Peyer's patch (tissue), 4 donors: ENCODE data around the gene SRPRA. TPM values are rescaled to one million over a fixed set of nuclear protein-coding genes. Genes with fewer than 3 reads are reported as not detected.

ENCODE experiments used
- DNase-seq, 3 donors: peaks; one replicate each; pipeline ENCODE4 v3.0.0-alpha.2; 2017 to 2019
- H3K27ac ChIP-seq, 4 donors: fragments of 200-600 bp; sonication (generic); one replicate each; pipeline ENCODE4 v1.5.1; 2016 to 2019
- H3K27me3 ChIP-seq, 2 donors: fragments of 200-600 bp; sonication (generic); one replicate each; pipeline ENCODE4 v1.5.1; 2019
- H3K36me3 ChIP-seq, 3 donors: fragments of 200-600 bp; sonication (generic); one replicate each; pipeline ENCODE4 v1.5.1; 2016 to 2019
- H3K4me1 ChIP-seq, 4 donors: fragments of 200-600 bp; sonication (generic); one replicate each; pipeline ENCODE4 v1.5.1; 2016 to 2019
- H3K4me3 ChIP-seq, 4 donors: fragments of 200-600 bp; sonication (generic); 1 replicate in 3 of 4; 2 replicates in 1 of 4; pipeline ENCODE4 v1.5.1; 2016 to 2019; ENCODE audit warnings: mild to moderate bottlenecking in 1 of 4
- H3K9me3 ChIP-seq, 4 donors: fragments of 200-600 bp; sonication (generic); one replicate each; pipeline ENCODE4 v1.5.1; 2016 to 2019; ENCODE audit warnings: mild to moderate bottlenecking in 1 of 4
- CTCF ChIP-seq, 6 experiments: fragments of 450-650 bp in 4 of 6; fragments of 200-600 bp in 2 of 6; sonication (generic) in 1 of 6; IDR thresholded peaks; one replicate each; pipeline ENCODE4 v1.5.1; 2017 to 2019; ENCODE audit warnings: antibody characterized with exemption in 6 of 6, mild to moderate bottlenecking in 3 of 6, moderate library complexity in 1 of 6
- POLR2A ChIP-seq, 2 donors: fragments of 450-650 bp; IDR thresholded peaks; one replicate each; pipeline ENCODE4 v1.5.1; 2017; ENCODE audit warnings: antibody characterized with exemption in 2 of 2, mild to moderate bottlenecking in 2 of 2, moderate library complexity in 2 of 2
- total RNA-seq, 4 donors: library from RNA; depleted of rRNA; stranded (reverse); fragments of >200 nt; gene quantifications; one replicate each; pipeline ENCODE4 v1.1.0, GENCODE V29; 2016

SRPRA gene
- total RNA-seq, 4 donors from 2014 or later, result 82.9 to 109 (median 97.9) TPM

GRCh38 chr11:126277780-126278179 is 9.1 kb upstream of the SRPRA start:
- Histone ChIP-seq H3K4me3 (no peak overlapping the region), H3K4me1 (peaks cover 0 to 6% (median 2%) of the 10 kb centered on the region in 4 donors), H3K36me3 (peaks cover 0 to 30% (median 0%) of the 10 kb centered on the region in 3 donors), H3K9me3 (no peaks in the 10 kb centered on the region), H3K27ac (no peak overlapping the region), H3K27me3 (no peaks in the 10 kb centered on the region)
- no peak for TF ChIP-seq POLR2A (IDR thresholded peaks at IDR 0.05)
- TF ChIP-seq CTCF (IDR thresholded peaks at IDR 0.05), result no peak
- no peak for DNase-seq

GRCh38 chr11:126277322-126277721 is 8.6 kb upstream of the SRPRA start:
- no peak for DNase-seq
- no peaks in the 10 kb centered on the region for H3K27me3 ChIP-seq
- TF ChIP-seq CTCF (IDR thresholded peaks at IDR 0.05) (no peak), POLR2A (IDR thresholded peaks at IDR 0.05) (no peak)
- no peaks in the 10 kb centered on the region for H3K9me3 ChIP-seq
- no peak overlapping the region for H3K27ac ChIP-seq
- peaks cover 0 to 30% (median 0%) of the 10 kb centered on the region in 3 donors for H3K36me3 ChIP-seq
- H3K4me1 ChIP-seq, result peaks cover 0 to 6% (median 2%) of the 10 kb centered on the region in 4 donors
- no peak overlapping the region for H3K4me3 ChIP-seq

GRCh38 chr11:126268361-126268707 is 361 bp downstream of the SRPRA start:
- Histone ChIP-seq H3K4me1 (peaks cover 0 to 18% (median 2%) of the 10 kb centered on the region in 4 donors), H3K4me3 (peak overlapping the region; percentile 65 to 88 (median 80)), H3K36me3 (peaks cover 0 to 43% (median 0%) of the 10 kb centered on the region in 3 donors), H3K27ac (peak overlapping the region; percentile 82 to 93 (median 88)), H3K9me3 (no peaks in the 10 kb centered on the region), H3K27me3 (no peaks in the 10 kb centered on the region)
- no peak for TF ChIP-seq POLR2A (IDR thresholded peaks at IDR 0.05)
- TF ChIP-seq CTCF (IDR thresholded peaks at IDR 0.05), result no peak
- DNase-seq, result no peak

- Histone ChIP-seq H3K4me3 (peak overlapping the region; percentile 65 to 88 (median 80)), H3K27ac (peak overlapping the region; percentile 82 to 93 (median 88)), H3K36me3 (peaks cover 0 to 45% (median 2%) of the 10 kb centered on the region in 3 donors), H3K9me3 (no peaks in the 10 kb centered on the region), H3K27me3 (no peaks in the 10 kb centered on the region), H3K4me1 (peaks cover 0 to 18% (median 2%) of the 10 kb centered on the region in 4 donors)
- no peak for DNase-seq
- no peak for TF ChIP-seq POLR2A (IDR thresholded peaks at IDR 0.05)
- no peak for TF ChIP-seq CTCF (IDR thresholded peaks at IDR 0.05)
Observed at GRCh38 chr11:126267650-126268049, 1.0 kb downstream of the SRPRA start.

GRCh38 chr11:126265811-126266210 is 2.9 kb downstream of the SRPRA start:
- no peaks in the 10 kb centered on the region for H3K27me3 ChIP-seq
- H3K4me1 ChIP-seq, result peaks cover 0 to 18% (median 2%) of the 10 kb centered on the region in 4 donors
- TF ChIP-seq POLR2A (IDR thresholded peaks at IDR 0.05) (no peak), CTCF (IDR thresholded peaks at IDR 0.05) (peak in 3 of 6 experiments; percentile 24 to 37 (median 24))
- DNase-seq, result no peak
- no peak overlapping the region for H3K4me3 ChIP-seq
- H3K9me3 ChIP-seq, result no peaks in the 10 kb centered on the region
- H3K27ac ChIP-seq, result no peak overlapping the region
- peaks cover 0 to 63% (median 2%) of the 10 kb centered on the region in 3 donors for H3K36me3 ChIP-seq

GRCh38 chr11:126263489-126263888 is 5.2 kb downstream of the SRPRA start:
- H3K27me3 ChIP-seq, result no peaks in the 10 kb centered on the region
- no peaks in the 10 kb centered on the region for H3K9me3 ChIP-seq
- no peak overlapping the region for H3K27ac ChIP-seq
- TF ChIP-seq CTCF (IDR thresholded peaks at IDR 0.05) (no peak), POLR2A (IDR thresholded peaks at IDR 0.05) (no peak)
- H3K4me1 ChIP-seq, result peaks cover 0 to 18% (median 0%) of the 10 kb centered on the region in 4 donors
- no peak overlapping the region for H3K4me3 ChIP-seq
- peaks cover 0 to 63% (median 2%) of the 10 kb centered on the region in 3 donors for H3K36me3 ChIP-seq
- no peak for DNase-seq
